Stimulated activated CD4-positive, alpha-beta T cell treated with anti-CD3 and anti-CD28 coated beads, TNF-alpha, amount 100 ng/mL, for 1 hour (primary cell): Measurements from ENCODE around the gene ENOX1.

Experiments used
- DNase-seq, 3 donors: peaks; one replicate each; pipeline ENCODE4 v3.0.0-alpha.2; 2020; ENCODE audit warnings: low read depth in 3 of 3, low spot score in 1 of 3

The ENOX1 gene

DNA sequence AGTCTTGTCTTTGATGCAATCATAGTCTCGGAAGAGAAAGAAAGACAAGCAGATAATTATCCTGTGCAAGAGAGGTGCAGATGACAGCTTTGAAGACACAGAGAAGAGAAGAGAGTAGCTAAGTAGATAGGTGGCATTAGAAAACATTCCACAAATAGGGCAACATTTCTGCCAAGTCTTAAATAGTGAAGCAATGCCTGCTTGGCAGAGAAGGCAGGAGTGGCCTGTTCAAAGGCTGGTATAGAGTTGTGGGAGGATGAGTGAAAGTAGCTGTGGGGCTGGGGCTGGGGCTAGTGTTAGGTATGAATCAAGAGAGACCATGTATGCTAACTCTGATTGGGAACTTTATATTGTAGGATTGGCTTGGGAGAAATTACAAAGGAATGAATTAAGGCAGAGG, 457.9 kb downstream of the ENOX1 start:
- DNase-seq, result no peak

DNA sequence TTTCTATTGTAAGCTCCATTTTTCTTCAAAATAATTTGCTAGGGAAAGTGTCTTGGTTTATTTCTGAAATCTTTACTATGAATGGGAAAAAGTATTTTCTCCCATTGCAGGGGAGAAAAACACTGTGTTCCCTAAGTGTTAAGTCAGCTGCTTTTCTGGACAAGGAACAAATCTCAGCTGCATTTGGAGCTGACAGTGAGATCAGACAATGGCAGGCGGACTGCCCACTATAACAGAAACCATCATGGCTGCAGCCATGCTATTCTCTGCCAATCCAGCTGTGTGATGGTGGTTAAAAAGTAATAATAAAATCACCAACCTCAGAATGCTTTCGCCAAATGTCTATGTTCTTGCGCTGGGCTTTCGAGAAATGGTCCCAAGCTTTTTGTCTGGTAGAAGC, 460.7 kb downstream of the ENOX1 start:
- no peak for DNase-seq

- no peak for DNase-seq
Measured at GRCh38 chr13:43325636-43326035, 461.1 kb downstream of the ENOX1 start.

DNA sequence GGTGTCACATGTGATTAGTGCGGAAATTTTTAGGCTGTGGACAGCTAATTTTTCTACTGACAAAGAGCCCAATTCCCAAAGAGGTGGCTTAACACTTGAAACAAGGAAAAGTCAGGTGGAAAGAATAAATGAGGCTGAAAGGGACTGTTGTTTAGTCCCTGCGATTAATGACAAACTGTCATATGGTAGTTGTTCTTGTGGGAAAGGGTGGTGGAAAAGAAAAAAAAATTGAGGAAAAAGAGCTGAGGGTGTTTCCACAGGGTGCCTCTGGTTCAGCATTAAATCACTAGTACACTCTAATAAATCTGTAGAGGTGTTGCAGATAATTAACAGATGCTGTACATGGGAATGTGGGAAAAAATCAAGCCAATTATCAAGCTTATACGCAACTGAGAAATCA, 462.6 kb downstream of the ENOX1 start:
- DNase-seq, result no peak

DNA sequence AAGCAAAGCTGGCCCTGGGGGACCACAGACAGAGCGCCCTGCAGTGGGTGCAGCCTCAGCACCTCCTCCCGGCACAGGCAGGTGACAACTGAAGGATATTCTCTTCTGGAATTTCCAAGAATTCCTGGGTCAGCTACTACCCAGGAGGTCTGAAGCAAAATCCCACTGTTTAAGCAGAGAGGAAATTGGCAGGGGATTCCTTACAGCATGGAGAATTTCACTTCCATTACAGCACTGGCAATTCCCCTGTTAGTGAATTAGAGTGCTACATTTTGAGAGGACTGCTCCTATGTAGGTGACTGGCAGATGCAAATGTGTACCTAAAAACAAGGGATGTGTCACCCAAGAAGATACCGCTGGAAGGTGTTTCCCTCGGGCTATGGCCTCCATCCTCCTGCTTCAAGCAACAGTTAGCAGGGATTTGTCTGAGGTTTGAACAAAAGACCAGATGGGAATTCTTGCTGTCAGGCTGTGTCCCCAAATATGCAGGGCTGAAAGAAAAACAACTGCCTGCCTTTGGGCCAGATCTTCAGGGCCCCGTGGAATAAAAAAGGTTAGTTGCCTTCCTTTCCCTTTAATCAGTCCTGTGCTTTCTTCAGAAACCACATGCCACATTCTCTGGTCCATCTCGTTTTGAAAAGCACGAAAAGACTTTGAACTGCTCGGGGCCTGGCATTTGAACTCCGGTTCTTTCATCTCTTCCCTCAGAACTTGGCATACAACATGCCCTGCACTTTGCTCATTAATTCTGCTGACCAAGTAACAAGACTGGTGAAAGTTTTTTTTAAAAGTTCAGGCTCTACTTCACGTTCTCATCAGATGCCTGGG, 466.9 kb downstream of the ENOX1 start:
- DNase-seq, result no peak

DNA sequence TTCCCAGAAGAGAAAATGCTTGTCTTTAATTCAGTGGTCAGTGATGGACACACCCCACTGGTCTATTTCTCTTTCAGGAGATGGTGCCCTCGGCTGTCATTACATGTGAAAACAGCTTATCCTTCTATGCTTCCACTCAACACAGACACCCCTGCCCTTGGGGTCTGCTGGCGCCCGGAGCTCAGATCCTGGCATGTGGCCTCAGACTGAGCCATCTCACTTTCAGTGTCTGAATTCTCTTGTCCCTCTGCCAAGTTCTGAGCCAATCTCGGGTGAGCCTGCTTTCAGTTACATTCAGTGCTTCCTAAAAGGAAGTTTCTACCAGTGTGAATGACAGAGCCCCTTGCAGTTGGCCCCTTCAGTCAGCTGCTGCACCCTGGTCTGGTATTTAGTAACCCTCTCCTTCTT, 469.8 kb downstream of the ENOX1 start:
- DNase-seq, result no peak

DNA sequence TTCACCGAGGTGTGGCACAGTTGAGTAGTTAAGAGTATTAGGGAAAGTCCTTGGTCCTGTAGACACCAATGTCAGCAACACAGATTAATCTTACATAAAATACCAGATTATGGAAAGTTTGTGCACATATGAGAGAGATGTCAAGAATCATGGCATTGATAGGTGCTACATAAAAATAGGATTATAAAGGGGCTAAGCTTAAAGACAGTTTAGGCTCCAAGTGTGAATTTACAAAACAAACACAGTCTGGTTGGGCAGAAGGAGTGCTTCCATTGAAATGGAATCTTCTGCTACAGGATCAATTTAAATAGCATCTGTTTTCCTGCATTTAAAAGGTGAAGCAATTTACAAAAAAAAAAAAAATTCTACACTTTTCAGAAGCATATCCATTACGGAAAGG, 470.5 kb downstream of the ENOX1 start:
- no peak for DNase-seq

GRCh38 chr13:43315522-43315921, 471.2 kb downstream of the ENOX1 start:
- DNase-seq, result no peak

GRCh38 chr13:43309311-43309710, 477.5 kb downstream of the ENOX1 start:
- DNase-seq, result no peak

GRCh38 chr13:43307921-43308433, 478.8 kb downstream of the ENOX1 start:
- no peak for DNase-seq

DNA sequence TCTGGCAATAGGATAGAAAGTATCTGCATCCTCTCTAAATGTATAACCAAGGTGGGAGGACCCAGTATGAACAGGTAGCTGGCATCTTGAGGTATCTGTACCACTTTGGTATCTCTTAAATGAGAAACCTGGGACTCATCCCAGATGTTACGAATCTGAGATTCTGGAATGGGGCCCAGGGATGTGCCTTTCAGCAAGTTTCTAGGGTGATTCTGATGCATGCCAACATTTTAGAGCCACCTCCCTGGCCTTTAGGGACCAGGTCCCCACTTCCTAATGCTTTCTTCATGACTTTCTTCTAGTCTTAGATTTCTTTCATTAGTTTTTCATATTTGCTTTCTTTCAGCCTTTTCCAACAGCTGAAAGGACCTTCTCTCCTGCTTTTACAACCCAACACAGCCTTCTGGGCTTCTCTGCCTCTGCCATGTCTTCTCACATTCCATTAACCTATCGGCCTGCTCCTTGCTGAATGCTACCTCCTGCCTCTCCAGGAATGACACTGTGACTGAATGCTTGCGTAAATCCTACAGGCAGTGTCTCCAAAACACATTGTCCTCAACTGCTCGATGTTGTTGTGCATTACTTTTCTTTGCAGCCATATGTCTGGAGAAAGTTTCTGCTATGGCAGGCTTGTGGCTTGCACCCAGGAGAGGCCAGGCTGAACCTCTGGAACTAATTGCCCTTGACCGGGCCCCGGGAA, 479.4 kb downstream of the ENOX1 start:
- no peak for DNase-seq

- DNase-seq, result no peak
Measured at GRCh38 chr13:43306372-43306771, 480.4 kb downstream of the ENOX1 start.

DNA sequence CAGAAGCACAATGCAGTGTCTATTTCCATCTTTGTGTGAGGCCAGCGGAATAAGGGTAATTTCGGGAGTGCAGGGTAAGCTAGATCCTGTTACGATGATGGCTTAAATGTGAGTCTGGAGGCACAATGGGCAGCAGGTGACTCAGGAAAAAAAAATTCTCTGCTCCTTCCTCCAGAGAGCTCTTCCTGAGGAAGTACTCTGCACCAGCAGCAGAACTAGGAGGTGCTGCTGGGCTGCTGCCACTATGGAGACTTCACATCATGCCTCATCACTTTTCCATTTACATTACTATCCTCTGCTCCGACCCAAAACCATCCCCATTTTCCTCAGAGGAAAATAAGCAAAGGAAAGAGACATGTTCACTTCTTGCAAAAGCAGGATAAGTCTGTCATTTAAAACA, 481.4 kb downstream of the ENOX1 start:
- no peak for DNase-seq

DNA sequence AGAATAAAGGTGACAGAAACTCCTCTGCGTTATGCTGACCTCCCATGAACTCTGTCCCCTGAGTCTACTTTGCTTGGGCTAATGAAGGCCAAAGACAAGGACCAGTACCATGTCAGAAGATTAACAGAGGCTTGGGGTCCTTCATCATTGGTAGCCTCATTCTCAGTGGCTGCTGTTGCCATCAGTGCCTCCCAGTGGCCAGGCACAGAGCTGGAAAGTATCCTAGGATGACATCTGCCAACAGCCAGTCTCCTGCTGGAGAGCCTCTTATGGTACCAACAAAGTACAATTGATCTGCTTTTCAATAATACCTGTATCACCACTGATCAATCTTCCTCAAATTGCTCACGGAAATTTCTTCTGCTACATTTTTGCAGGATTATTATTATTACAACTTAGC, 481.8 kb downstream of the ENOX1 start:
- no peak for DNase-seq

GRCh38 chr13:43304449-43304848, 482.3 kb downstream of the ENOX1 start:
- no peak for DNase-seq

DNA sequence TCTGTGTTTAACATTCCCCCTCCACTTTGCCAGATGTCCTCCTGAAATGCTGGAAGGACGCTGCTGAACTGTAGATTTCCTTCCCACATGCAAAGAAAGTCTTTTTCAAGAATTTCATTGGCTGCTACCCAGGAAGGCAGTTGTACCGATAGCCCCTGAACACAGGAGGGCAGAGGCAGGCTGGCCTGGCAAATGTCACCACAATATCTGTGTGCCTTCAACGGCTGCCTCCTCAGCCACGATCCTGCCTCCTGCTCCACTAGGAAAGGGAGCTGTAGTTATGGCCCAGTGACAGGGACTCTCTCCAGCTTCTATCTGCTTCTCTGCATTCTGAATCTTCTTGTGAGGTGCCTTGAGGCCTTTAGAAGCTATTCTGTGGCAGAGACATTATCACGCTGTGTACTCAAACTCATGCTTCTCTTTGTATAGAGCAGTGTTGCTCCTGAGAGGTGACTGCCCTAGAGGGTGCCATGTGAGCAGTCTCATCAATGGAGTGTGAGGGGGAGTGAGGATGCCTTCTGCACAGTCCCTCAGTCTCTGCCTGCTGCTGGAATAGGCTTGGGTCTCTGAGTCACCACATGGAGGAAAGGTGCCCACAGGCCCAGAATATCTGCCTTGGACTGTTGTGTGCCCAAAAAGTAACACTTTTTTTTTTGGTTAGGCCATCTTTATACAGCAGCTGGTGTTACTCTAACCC, 483.6 kb downstream of the ENOX1 start:
- DNase-seq, result no peak

- DNase-seq, result no peak
Measured at GRCh38 chr13:43301346-43301969, 485.3 kb downstream of the ENOX1 start.

DNA sequence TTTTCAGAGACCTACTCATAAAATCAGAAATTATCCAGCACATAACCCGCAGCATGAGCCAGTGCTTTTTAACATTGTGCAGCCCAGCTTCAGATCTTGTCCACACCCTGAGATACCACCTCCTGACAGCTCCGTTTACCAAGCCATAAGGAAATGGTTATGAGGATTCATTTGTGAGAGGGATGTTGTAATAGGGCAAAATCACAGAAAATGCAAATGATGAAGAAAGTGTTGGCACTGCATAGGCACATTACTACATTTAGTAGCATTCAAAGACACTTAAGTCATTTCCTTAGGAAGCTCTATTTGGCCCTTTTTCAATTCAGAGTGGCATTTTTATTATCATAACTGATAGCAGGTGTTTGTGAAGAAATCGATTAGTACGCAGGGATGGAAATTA, 485.9 kb downstream of the ENOX1 start:
- no peak for DNase-seq

DNA sequence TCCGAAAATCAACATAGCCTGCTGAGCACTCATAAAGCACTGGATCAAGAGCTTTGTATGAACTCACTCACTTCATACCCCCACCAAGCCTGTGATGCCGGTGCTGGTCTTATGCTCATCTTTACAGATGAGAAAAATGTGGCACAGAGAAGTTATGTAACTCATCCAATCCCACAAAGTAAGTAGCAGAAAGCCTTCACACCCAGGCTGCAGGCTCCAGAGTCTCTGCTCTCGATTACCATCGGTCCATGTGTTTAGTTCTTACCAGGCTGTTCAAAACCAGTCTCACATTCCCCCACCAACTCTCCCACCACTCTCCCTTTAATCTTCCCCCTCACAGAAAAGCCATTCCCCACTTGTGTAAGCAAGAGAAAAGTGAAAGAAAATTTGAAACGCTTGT, 487.4 kb downstream of the ENOX1 start:
- DNase-seq, result no peak

DNA sequence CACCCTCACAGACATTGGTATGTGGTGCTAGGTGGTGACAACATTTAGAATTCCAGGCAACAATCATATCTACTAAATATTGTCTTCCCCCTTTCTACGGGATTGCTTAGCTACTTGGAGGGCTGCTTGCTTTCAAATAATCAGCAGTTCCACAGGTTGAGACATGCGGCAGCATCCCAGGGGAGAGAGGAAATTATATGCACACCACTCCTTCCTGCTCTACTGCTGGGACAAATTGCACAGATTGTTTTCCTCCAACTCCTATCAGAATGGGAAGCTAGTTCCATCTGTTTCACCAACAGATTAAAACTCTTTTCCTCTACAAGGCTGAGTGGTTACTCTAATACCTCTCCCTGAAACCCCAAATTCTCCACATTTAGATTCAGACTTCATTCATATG, 488.0 kb downstream of the ENOX1 start:
- DNase-seq, result no peak

DNA sequence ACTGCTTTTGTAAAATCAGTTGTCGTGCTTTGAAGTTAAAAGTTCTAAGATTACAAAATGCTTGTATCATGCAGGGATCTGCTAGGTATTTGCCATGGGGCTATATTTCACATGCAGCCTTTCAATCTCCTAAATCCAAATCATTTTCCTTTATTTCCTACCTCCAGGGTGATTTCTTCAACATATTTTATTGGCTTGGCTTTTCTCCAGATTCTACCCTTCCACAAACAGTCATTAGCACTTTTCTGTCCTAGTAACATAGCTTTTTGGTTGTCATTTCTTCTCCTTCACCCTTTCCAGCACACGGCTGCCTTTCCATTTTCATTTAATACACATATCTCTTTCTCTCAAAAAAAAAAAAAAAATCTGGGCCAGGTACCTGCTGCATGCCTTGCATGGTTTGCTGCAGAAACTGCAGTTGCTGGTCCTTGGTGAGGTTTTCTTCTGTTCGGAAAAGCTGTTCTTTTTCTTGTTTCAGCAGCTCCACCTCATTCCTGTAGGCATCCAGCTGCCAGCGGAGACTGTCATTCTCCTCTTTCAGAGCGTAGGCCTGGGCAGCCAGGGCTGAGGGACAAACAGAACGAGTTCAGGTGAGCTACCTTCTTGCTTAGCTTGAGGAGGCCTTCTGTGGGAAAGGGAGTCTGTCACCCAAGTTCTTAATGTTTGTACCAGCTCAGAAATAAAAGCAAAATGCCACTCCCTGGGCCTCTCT, 488.6 kb downstream of the ENOX1 start:
- DNase-seq, result no peak
